Neuronal stem cell (in vitro differentiated cells): ENCODE results near the gene LPIN1.
A peak's percentile ranks its signal among the peaks of the same experiment; 100 is the strongest.
"Not testable (repeated sequence)": the region's sequence is repeated elsewhere in the genome, so short reads cannot be mapped to it uniquely, and the experiment has no call there.

ENCODE experiments used
- DNase-seq: peaks from one replicate; pipeline ENCODE4 v3.0.0-alpha.2; 2013; ENCODE audit warnings: low spot score
- H2AFZ ChIP-seq: one replicate; pipeline ENCODE4 v1.6.1; 2013; ENCODE audit warnings: mild to moderate bottlenecking, low read length, inconsistent platforms
- H2AK5ac ChIP-seq: 2 replicates; pipeline ENCODE4 v1.6.1; 2013; ENCODE audit warnings: low read depth, mild to moderate bottlenecking, inconsistent platforms, low read length, moderate library complexity, mixed read lengths
- H2BK120ac ChIP-seq: 2 replicates; pipeline ENCODE4 v1.6.1; 2013; ENCODE audit warnings: low read depth, mild to moderate bottlenecking, inconsistent platforms, low read length, moderate library complexity, mixed read lengths
- H2BK12ac ChIP-seq: one replicate; pipeline ENCODE4 v1.6.1; 2013; ENCODE audit warnings: low read length, inconsistent platforms
- H2BK15ac ChIP-seq: 2 replicates; pipeline ENCODE4 v1.6.1; 2013; ENCODE audit warnings: mild to moderate bottlenecking, low read length, inconsistent platforms, mixed read lengths
- H2BK5ac ChIP-seq: one replicate; pipeline ENCODE4 v1.6.1; 2013; ENCODE audit warnings: inconsistent platforms, mild to moderate bottlenecking, low read length, moderate library complexity
- H3K14ac ChIP-seq: one replicate; pipeline ENCODE4 v1.6.1; 2013; ENCODE audit warnings: low read length, inconsistent platforms
- H3K18ac ChIP-seq: 2 replicates; pipeline ENCODE4 v1.6.1; 2013; ENCODE audit warnings: low read length, inconsistent platforms
- H3K23ac ChIP-seq: 2 replicates; pipeline ENCODE4 v1.6.1; 2013; ENCODE audit warnings: low read depth, mild to moderate bottlenecking, mixed read lengths, low read length, inconsistent platforms; ENCODE audit not compliant: poor library complexity
- H3K27ac ChIP-seq: replicated peaks from 3 replicates; pipeline ENCODE4 v1.5.1; 2013; ENCODE audit warnings: low read length, inconsistent platforms
- H3K27me3 ChIP-seq, 3 experiments: 2 replicates each; pipeline ENCODE4 v1.6.1; 2013; ENCODE audit warnings: low read length in 3 of 3, mild to moderate bottlenecking in 2 of 3, inconsistent platforms in 1 of 3, low read depth in 1 of 3, mixed read lengths in 1 of 3, moderate library complexity in 1 of 3; ENCODE audit not compliant: control insufficient read depth in 3 of 3, insufficient read depth in 3 of 3
- H3K36me3 ChIP-seq, 2 donors: replicated peaks in 1 of 2; 2 replicates each; pipeline ENCODE4 v1.6.1; 2013; ENCODE audit warnings: low read length in 2 of 2; ENCODE audit not compliant: control insufficient read depth in 2 of 2, insufficient read depth in 2 of 2
- H3K4ac ChIP-seq: 2 replicates; pipeline ENCODE4 v1.6.1; 2013; ENCODE audit warnings: inconsistent platforms, mild to moderate bottlenecking, low read length, moderate library complexity
- H3K4me1 ChIP-seq, 2 donors: 1 replicate in 1 of 2; 2 replicates in 1 of 2; pipeline ENCODE4 v1.6.1; 2013; ENCODE audit warnings: low read length in 2 of 2, low read depth in 1 of 2; ENCODE audit not compliant: control insufficient read depth in 2 of 2, insufficient read depth in 1 of 2
- H3K4me2 ChIP-seq: one replicate; pipeline ENCODE4 v1.6.1; 2013; ENCODE audit warnings: mild to moderate bottlenecking, low read length, inconsistent platforms; ENCODE audit not compliant: insufficient read depth, poor library complexity, severe bottlenecking
- H3K4me3 ChIP-seq, 2 donors: 2 replicates each; pipeline ENCODE4 v1.5.1; 2013; ENCODE audit warnings: low read length in 2 of 2, mild to moderate bottlenecking in 2 of 2, inconsistent platforms in 1 of 2, moderate library complexity in 1 of 2
- H3K79me1 ChIP-seq: one replicate; pipeline ENCODE4 v1.6.1; 2013; ENCODE audit warnings: low read depth, mild to moderate bottlenecking, inconsistent platforms, low read length, moderate library complexity
- H3K9ac ChIP-seq: one replicate; pipeline ENCODE4 v1.6.1; 2013; ENCODE audit warnings: mild to moderate bottlenecking, low read depth, low read length, inconsistent platforms; ENCODE audit not compliant: poor library complexity
- H3K9me3 ChIP-seq, 2 donors: replicated peaks in 1 of 2; 2 replicates each; pipeline versions ENCODE3 to v1.6.1; 2013; ENCODE audit warnings: low read length in 2 of 2, mild to moderate bottlenecking in 2 of 2, inconsistent platforms in 1 of 2, low read depth in 1 of 2, mixed read lengths in 1 of 2, moderate library complexity in 1 of 2; ENCODE audit not compliant: control insufficient read depth in 2 of 2, insufficient read depth in 1 of 2
- H4K8ac ChIP-seq: one replicate; pipeline ENCODE4 v1.6.1; 2013; ENCODE audit warnings: low read depth, mild to moderate bottlenecking, inconsistent platforms, low read length, moderate library complexity
- H4K91ac ChIP-seq: one replicate; pipeline ENCODE4 v1.6.1; 2013; ENCODE audit warnings: low read length, low read depth, mild to moderate bottlenecking, inconsistent platforms; ENCODE audit not compliant: poor library complexity
- WGBS, 2 donors: extraction: QIAGEN DNeasy Blood & Tissue Kit; methylation state at CpG; one replicate each; pipeline ENCODE4 v1.1.7; 2013; ENCODE audit warnings: missing lambda C conversion rate in 2 of 2, mixed read lengths in 1 of 2; ENCODE audit not compliant: insufficient read length in 2 of 2, insufficient replicate concordance in 1 of 2; ENCODE audit errors: extremely low coverage in 2 of 2; 5-methylcytosine and 5-hydroxymethylcytosine counted together

Gene LPIN1

GRCh38 chr2:11813951-11814350 lies 67.5 kb downstream of the LPIN1 start:
- Histone ChIP-seq H2BK120ac (no peak overlapping the region), H3K4me2 (no peak overlapping the region), H2AFZ (no peak overlapping the region), H3K9ac (no peak overlapping the region), H3K4ac (no peak overlapping the region), H2AK5ac (no peak overlapping the region), H4K91ac (no peak overlapping the region), H2BK5ac (no peak overlapping the region), H3K27ac (no peak overlapping the region), H2BK15ac (no peak overlapping the region), H3K4me1 (no peaks in the 10 kb centered on the region), H3K27me3 (no peaks in the 10 kb centered on the region), H3K23ac (no peak overlapping the region), H3K79me1 (no peaks in the 10 kb centered on the region), H3K9me3 (no peaks in the 10 kb centered on the region), H3K4me3 (no peak overlapping the region), H3K14ac (no peak overlapping the region), H3K18ac (no peak overlapping the region), H3K36me3 (peaks cover 32 to 74% of the 10 kb centered on the region in 2 donors), H2BK12ac (no peak overlapping the region), H4K8ac (no peak overlapping the region)
- DNase-seq: no peak
- no CpG with 5 or more reads among the region's 7 CpGs for WGBS, 2 donors

GRCh38 chr2:11814979-11815510 lies 68.6 kb downstream of the LPIN1 start:
- no peak overlapping the region for H3K27ac ChIP-seq
- H3K79me1 ChIP-seq: no peaks in the 10 kb centered on the region
- no CpG with 5 or more reads among the region's 13 CpGs for WGBS, 2 donors
- H2BK12ac ChIP-seq: no peak overlapping the region
- no peak overlapping the region for H3K4me2 ChIP-seq
- peak overlapping the region; percentile 0 for H4K8ac ChIP-seq
- no peak overlapping the region for H3K4me3 ChIP-seq
- H2AK5ac ChIP-seq: no peak overlapping the region
- H3K9me3 ChIP-seq: no peaks in the 10 kb centered on the region
- peaks cover 33 to 79% of the 10 kb centered on the region in 2 donors for H3K36me3 ChIP-seq
- no peak overlapping the region for H3K18ac ChIP-seq
- no peak overlapping the region for H2BK120ac ChIP-seq
- H3K23ac ChIP-seq: no peak overlapping the region
- no peak overlapping the region for H3K9ac ChIP-seq
- H3K27me3 ChIP-seq: no peaks in the 10 kb centered on the region
- H2BK15ac ChIP-seq: no peak overlapping the region
- H2BK5ac ChIP-seq: no peak overlapping the region
- no peaks in the 10 kb centered on the region for H3K4me1 ChIP-seq
- no peak overlapping the region for H4K91ac ChIP-seq
- H3K14ac ChIP-seq: no peak overlapping the region
- DNase-seq: no peak
- H3K4ac ChIP-seq: no peak overlapping the region
- H2AFZ ChIP-seq: no peak overlapping the region

- not testable (repeated sequence) for H2AK5ac ChIP-seq, H3K9me3 ChIP-seq, H3K27ac ChIP-seq, H2AFZ ChIP-seq, H2BK12ac ChIP-seq, H2BK15ac ChIP-seq, H4K91ac ChIP-seq, H3K23ac ChIP-seq, H3K4me3 ChIP-seq, H3K18ac ChIP-seq, H3K4me2 ChIP-seq, H3K14ac ChIP-seq, H3K4me1 ChIP-seq, H3K27me3 ChIP-seq, H2BK120ac ChIP-seq, DNase-seq, H3K4ac ChIP-seq, H2BK5ac ChIP-seq, H3K9ac ChIP-seq, H3K79me1 ChIP-seq, H4K8ac ChIP-seq
- H3K36me3 ChIP-seq: peaks cover 37 to 82% of the 10 kb centered on the region in 2 donors
- WGBS, 2 donors: no CpG with 5 or more reads among the region's 3 CpGs
These were observed 70.5 kb downstream of the LPIN1 start for GRCh38 chr2:11816935-11817334.

GRCh38 chr2:11819235-11819729 lies 72.8 kb downstream of the LPIN1 start:
- H3K4ac ChIP-seq: no peak overlapping the region
- no peaks in the 10 kb centered on the region for H3K79me1 ChIP-seq
- H3K18ac ChIP-seq: no peak overlapping the region
- H3K4me1 ChIP-seq: no peaks in the 10 kb centered on the region
- no peak overlapping the region for H3K27ac ChIP-seq
- no peak overlapping the region for H3K14ac ChIP-seq
- H3K9me3 ChIP-seq: peaks cover 3 to 4% of the 10 kb centered on the region in 2 donors
- no peak overlapping the region for H4K8ac ChIP-seq
- H2BK120ac ChIP-seq: no peak overlapping the region
- no CpG with 5 or more reads among the region's 5 CpGs for WGBS, 2 donors
- no peak overlapping the region for H2BK12ac ChIP-seq
- H2BK5ac ChIP-seq: no peak overlapping the region
- no peak overlapping the region for H3K9ac ChIP-seq
- H2BK15ac ChIP-seq: no peak overlapping the region
- peaks cover 31 to 93% of the 10 kb centered on the region in 2 donors for H3K36me3 ChIP-seq
- H2AFZ ChIP-seq: no peak overlapping the region
- no peak overlapping the region for H3K23ac ChIP-seq
- no peak overlapping the region for H4K91ac ChIP-seq
- H3K27me3 ChIP-seq: no peaks in the 10 kb centered on the region
- no peak overlapping the region for H3K4me2 ChIP-seq
- H3K4me3 ChIP-seq: no peak overlapping the region
- no peak for DNase-seq
- no peak overlapping the region for H2AK5ac ChIP-seq
